Activated CD4-positive, alpha-beta memory T cell treated with anti-CD3 and anti-CD28 coated beads, Interleukin-2, amount 10 ng/mL, durations not matched to agents 7 days and 5 days (primary cell): ENCODE data around the gene IGF2R. TPM values are rescaled to one million over a fixed set of nuclear protein-coding genes. Genes with fewer than 3 reads are reported as not detected.
"Not testable (repeated sequence)": the region's sequence is repeated elsewhere in the genome, so short reads cannot be mapped to it uniquely, and the experiment has no call there.

Source experiments
- CTCF ChIA-PET: fragments of 350-600 bp; sonication (Branson Sonifier 250); formaldehyde crosslinking; loops from one replicate; lab custom pipeline; 2021; ENCODE audit warnings: antibody characterized with exemption, inconsistent platforms; lab: Charles Lee
- POLR2A ChIA-PET: fragments of 350-600 bp; sonication (Branson Sonifier 250); formaldehyde crosslinking; loops from one replicate; lab custom pipeline; 2021; ENCODE audit warnings: antibody characterized with exemption; lab: Charles Lee
- DNase-seq: peaks from one replicate; pipeline ENCODE4 v3.0.0-alpha.2; 2020
- H3K27ac Mint-ChIP-seq: one replicate; pipeline ENCODE4 v1.8.0; 2021; ENCODE audit warnings: mild to moderate bottlenecking, mixed read lengths
- H3K27me3 Mint-ChIP-seq: one replicate; pipeline ENCODE4 v1.8.0; 2021; ENCODE audit warnings: mixed read lengths
- H3K36me3 Mint-ChIP-seq: one replicate; pipeline ENCODE4 v1.8.0; 2021; ENCODE audit warnings: low read depth, mixed read lengths
- H3K4me1 Mint-ChIP-seq: one replicate; pipeline ENCODE4 v1.8.0; 2021; ENCODE audit warnings: mixed read lengths
- H3K4me3 Mint-ChIP-seq: one replicate; pipeline ENCODE4 v1.8.0; 2021; ENCODE audit warnings: mild to moderate bottlenecking, mixed read lengths
- H3K9me3 Mint-ChIP-seq: one replicate; pipeline ENCODE4 v1.8.0; 2021; ENCODE audit warnings: mixed read lengths
- total RNA-seq, 2 experiments: library from RNA; stranded (reverse); gene quantifications; one replicate each; pipeline ENCODE4 v1.2.3, GENCODE V29; 2021

The IGF2R gene
- total RNA-seq, 2 experiments from 2014 or later: 66.9 to 70.9 TPM

DNA sequence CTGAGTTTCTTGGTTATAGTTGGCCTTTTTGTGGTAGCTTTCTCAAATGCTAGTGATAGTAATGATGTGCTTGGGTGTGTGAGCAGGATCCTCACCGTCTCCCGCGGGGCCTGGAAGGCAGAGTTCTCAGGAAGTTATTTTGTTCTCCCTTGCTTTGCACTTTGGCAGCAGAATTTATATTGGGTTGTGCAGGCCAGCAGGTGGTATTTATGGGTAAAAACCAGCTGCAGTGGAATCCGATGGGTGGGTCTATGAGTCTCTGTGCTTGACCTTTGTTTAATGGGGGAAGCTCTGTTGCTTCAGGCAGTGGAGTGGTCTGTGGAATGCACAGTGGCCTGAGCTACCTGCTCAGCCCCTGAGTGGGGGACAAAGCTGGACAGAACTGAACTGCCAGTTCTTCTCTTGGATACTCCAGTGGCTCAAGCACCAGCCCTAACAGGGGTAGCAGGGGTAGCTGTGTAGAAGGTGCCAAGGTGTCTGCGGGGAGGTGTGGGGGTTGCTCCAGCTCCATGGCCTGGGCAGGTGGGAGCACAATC lies 27.3 kb downstream of the IGF2R start:
- Mint-ChIP-seq H3K4me1 (peaks cover 31% of the 10 kb centered on the region), H3K4me3 (no peak overlapping the region), H3K36me3 (peaks cover 87% of the 10 kb centered on the region), H3K27me3 (no peaks in the 10 kb centered on the region), H3K9me3 (peaks cover 18% of the 10 kb centered on the region), H3K27ac (no peak overlapping the region)
- no peak for DNase-seq
- ChIA-PET CTCF (no interaction called here), POLR2A (no interaction called here)

DNA sequence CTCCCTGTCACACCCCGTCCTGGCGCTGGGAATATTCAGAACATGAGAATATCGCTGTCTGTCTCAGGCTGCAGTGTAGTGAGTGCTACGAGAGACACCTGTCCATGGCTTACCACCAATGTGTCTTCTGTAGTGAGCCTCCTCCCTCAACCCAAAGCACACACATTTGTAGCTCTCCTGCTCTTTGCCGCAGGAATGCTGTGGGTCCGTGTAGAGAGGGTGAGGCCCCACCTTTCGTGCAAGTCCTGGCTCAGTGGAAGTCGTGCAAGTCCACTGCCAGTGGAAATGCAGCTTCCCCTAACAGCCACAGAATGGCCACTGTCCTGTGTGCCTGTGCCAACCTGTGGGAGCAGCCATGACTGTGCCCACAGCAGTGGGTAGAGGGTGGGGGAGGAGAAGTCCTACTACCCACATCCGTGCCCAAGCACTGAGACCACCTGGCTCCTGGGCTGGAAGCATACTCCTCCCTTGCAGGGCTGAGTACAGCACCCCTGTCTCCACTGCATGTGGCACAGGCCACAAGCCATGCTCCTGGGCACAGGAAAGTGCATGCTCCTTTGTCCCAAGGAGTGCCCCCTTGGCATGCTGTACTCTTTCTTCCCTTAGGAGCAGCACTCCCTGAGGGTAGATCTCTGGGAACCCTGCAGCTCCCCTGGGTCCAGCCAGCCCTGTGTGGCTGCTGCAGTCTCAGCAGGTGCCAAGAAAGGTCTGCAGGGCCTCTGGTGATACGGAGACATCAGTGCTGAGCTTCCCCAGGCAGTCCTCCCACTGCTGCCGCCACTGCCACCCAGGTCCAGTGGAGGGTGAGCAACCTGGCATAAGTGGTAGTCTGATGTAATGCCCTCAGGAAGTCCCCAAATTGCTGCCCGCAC lies 28.0 kb downstream of the IGF2R start:
- DNase-seq: no peak
- Mint-ChIP-seq H3K27ac (no peak overlapping the region), H3K4me1 (peaks cover 31% of the 10 kb centered on the region), H3K4me3 (no peak overlapping the region), H3K36me3 (peaks cover 81% of the 10 kb centered on the region), H3K27me3 (no peaks in the 10 kb centered on the region), H3K9me3 (peaks cover 18% of the 10 kb centered on the region)
- POLR2A ChIA-PET: no interaction called here
- CTCF ChIA-PET: no interaction called here

DNA sequence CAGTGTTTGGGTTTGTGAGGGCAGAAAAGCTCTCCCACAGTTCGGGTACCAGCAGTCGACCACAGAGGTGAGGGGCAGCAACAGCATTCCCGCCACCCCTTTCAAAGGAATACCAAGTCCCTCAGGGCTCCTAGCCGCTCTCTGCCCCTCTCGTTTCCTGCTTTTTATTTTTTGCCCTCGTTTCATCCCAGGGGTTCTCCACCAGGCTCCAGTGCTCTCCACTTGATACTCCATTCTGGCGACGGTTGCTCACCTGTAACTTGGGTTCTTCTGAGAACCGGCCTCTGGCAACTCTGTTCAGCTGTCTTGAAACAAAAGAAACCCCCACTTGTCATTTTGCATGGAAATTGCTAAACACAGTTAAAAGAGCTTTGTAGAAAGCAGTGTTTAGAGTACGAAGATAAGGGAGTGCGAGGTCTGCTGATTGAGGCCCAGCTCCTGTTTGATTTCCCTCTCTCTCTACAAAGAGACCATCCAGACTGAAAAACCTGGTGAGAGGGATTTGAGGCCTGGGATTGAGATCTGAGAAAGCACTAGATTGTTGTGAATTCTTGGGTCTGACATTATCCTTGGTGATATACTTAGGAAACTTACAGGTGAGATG lies 28.7 kb downstream of the IGF2R start:
- Mint-ChIP-seq H3K27ac (no peak overlapping the region), H3K4me1 (peaks cover 30% of the 10 kb centered on the region), H3K36me3 (peaks cover 74% of the 10 kb centered on the region), H3K9me3 (peaks cover 18% of the 10 kb centered on the region), H3K4me3 (no peak overlapping the region), H3K27me3 (no peaks in the 10 kb centered on the region)
- ChIA-PET POLR2A (interaction anchor here (0.6 kb wide), 1 partner anchor 15 kb away, joined by 3 read pairs; no protein-coding TSS in a partner anchor), CTCF (no interaction called here)
- no peak for DNase-seq

DNA sequence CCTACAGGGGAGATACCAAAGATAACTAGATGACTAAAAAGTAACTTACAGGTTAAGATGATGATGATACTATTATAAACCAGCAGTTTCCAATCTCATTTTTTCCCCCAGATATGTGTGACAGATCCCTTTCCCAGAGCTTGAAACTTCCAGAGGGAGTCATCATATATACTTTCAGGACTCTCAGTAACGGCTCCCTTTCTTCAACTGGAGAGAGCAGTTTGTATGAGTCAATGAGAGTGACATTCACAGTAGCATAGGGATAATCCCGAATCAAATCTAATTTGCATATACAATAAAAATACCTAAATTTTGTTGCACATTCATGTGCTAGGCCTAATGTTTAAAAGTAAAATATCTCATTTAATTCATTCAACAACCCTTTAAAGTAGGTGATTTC lies 29.7 kb downstream of the IGF2R start:
- POLR2A ChIA-PET: no interaction called here
- Mint-ChIP-seq H3K4me1 (peaks cover 22% of the 10 kb centered on the region), H3K9me3 (peaks cover 18% of the 10 kb centered on the region), H3K36me3 (peaks cover 65% of the 10 kb centered on the region), H3K4me3 (no peak overlapping the region), H3K27ac (no peak overlapping the region), H3K27me3 (no peaks in the 10 kb centered on the region)
- CTCF ChIA-PET: no interaction called here
- DNase-seq: no peak

DNA sequence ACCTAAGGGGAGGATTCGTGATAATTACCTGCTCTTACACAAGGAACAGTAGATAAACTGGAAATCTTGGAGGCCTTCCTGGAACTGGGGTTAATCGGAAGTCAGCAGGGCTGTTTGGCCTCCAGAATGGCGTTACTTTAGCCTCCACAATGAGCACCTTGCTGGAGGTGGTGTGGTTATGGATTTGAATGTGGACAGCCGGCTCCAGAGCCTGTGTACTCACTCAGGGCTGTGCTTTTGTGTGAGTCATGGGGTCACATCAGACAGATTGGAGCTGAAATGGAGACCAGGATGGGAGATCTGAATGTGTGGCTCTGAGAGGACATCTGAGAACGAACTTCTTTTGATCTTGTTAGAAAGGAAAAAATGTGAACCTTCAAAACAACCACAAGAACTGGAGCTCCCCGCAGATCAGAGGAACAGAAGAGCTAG lies 30.4 kb downstream of the IGF2R start:
- Mint-ChIP-seq H3K27ac (no peak overlapping the region), H3K4me3 (no peak overlapping the region), H3K4me1 (peaks cover 22% of the 10 kb centered on the region), H3K27me3 (no peaks in the 10 kb centered on the region), H3K36me3 (peaks cover 65% of the 10 kb centered on the region), H3K9me3 (peaks cover 22% of the 10 kb centered on the region)
- ChIA-PET POLR2A (no interaction called here), CTCF (no interaction called here)
- no peak for DNase-seq

DNA sequence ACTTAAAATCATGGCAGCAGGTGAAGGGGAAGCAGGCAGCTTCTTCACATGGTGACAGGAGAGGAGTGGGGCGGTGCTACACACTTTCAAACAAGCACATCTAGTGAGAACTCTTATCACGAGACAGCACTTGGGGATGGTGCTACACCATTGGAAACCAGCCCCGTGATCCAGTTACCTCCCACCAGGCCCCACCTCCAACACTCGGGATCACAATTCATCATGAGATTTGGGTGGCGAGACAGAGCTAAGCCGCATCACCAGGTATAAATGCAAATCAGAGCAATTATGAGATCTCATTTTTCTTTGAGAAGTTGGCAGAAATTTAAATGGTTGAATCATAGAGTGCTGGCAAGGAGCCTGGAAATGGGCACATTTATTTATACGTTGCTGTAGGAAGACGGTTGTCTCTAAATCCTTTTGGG lies 31.4 kb downstream of the IGF2R start:
- CTCF ChIA-PET: no interaction called here
- Mint-ChIP-seq H3K27ac (no peak overlapping the region), H3K36me3 (peaks cover 62% of the 10 kb centered on the region), H3K9me3 (peaks cover 18% of the 10 kb centered on the region), H3K27me3 (no peaks in the 10 kb centered on the region), H3K4me3 (no peak overlapping the region), H3K4me1 (peaks cover 22% of the 10 kb centered on the region)
- DNase-seq: no peak
- POLR2A ChIA-PET: no interaction called here

DNA sequence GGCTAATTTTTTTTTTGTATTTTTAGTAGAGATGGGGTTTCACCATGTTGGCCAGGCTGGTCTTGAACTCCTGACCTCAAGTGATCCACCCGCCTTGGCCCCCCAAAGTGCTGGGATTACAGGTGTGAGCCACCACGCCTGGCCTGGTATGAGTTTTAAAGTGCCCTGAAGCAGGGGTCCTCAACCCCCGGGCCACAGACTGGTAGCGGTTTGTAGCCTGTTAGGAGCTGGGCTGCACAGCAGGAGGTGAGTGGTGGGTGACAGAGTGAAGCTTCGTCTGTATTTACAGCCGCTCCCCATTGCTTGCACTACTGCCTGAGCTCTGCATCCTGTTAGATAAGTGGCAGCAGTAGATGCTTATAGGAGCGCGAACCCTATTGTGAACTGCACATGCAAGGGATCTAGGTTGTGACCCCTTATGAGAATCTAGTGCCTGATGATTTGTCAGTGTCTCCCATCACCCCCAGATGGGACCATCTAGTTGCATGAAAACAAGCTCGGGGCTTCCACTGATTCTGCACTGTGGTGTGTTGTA lies 32.1 kb downstream of the IGF2R start:
- DNase-seq, CTCF ChIA-PET, H3K4me3 Mint-ChIP-seq, H3K27ac Mint-ChIP-seq, H3K27me3 Mint-ChIP-seq, POLR2A ChIA-PET: not testable (repeated sequence)
- H3K36me3 Mint-ChIP-seq: peaks cover 57% of the 10 kb centered on the region
- H3K4me1 Mint-ChIP-seq: peaks cover 22% of the 10 kb centered on the region
- H3K9me3 Mint-ChIP-seq: peaks cover 18% of the 10 kb centered on the region

DNA sequence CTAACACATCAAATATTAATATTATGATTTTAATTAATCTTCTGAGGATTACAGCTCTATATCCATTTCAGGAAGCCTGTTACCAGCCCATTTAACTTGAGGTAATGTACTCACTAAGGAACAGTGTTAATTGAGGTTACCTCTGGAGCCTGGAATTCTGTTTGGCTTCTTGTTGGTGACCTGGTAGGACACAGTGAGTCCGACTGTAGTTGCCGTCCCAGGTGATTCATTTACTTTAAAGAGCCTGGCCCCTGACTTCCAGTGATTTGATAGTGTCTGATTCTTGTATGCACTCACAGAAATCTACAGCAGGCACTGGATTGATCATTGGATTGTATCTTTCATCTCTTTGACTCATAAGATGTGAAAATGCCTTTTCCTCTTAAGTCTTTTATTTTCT lies 34.0 kb downstream of the IGF2R start:
- Mint-ChIP-seq H3K27me3 (no peaks in the 10 kb centered on the region), H3K36me3 (peaks cover 45% of the 10 kb centered on the region), H3K27ac (no peak overlapping the region), H3K9me3 (peaks cover 20% of the 10 kb centered on the region), H3K4me1 (peaks cover 28% of the 10 kb centered on the region), H3K4me3 (no peak overlapping the region)
- POLR2A ChIA-PET: no interaction called here
- CTCF ChIA-PET: no interaction called here
- DNase-seq: no peak

DNA sequence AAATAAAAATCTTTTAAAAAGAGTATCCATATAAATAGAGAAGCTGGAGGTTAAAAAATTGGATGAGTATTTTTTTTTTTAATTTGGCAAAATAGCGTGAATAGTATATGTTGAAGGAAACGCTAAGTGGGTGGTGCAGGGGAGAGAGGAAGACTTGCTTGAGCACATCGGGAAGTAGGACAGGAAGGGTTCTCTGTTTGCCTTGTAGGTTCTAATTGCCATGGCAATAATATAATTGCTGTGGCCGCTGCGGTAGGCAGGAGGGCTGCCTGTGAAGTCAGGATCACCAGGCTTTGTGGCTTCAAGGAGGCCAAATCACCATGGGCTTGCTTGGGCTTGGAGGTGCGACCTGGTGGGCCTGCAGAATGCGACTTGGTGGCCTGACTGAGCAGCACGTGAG lies 35.1 kb downstream of the IGF2R start:
- Mint-ChIP-seq H3K27ac (no peak overlapping the region), H3K36me3 (peaks cover 42% of the 10 kb centered on the region), H3K4me1 (peaks cover 26% of the 10 kb centered on the region), H3K27me3 (no peaks in the 10 kb centered on the region), H3K4me3 (no peak overlapping the region), H3K9me3 (peaks cover 15% of the 10 kb centered on the region)
- CTCF ChIA-PET: no interaction called here
- no peak for DNase-seq
- POLR2A ChIA-PET: no interaction called here

DNA sequence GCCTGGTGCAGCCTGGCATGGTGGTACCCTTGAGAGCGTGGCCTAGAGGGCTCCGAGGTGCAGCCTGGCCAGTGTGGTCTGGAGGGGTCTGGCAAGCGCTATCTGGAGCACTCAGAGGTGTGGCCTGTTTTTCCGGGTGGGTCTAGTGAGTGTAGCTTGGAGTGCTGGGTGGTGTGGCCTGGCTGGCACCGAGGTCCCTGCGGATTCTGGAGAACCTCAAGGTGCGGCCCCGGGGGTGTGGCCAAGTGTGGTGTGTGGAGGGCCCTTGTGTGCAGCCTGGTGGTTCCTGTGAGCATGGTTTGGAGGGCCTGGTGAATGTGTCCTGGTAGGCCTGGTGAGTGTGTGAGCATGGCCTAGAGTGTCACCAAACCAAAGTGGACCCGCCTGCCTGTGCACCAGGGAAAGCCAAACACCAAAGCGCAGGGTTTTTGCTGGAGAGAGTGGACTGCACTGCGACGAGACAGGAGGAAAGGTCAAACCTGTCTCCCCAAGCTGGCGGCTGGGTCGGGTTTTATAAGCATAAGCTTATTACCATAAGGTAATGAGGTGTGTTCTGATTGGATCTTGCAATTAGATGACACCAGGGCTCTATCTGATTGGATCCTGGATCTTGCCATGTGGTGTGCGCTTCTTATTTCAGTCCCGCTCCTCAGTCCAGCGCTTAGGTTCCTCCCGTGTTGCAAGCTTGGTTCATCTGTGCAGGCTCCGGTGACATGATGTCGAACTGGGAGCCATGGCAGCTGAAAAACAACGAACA lies 35.7 kb downstream of the IGF2R start:
- CTCF ChIA-PET: no interaction called here
- DNase-seq: no peak
- no peak overlapping the region for H3K4me3 Mint-ChIP-seq
- no peaks in the 10 kb centered on the region for H3K27me3 Mint-ChIP-seq
- H3K36me3 Mint-ChIP-seq: peaks cover 41% of the 10 kb centered on the region
- POLR2A ChIA-PET: no interaction called here
- H3K4me1 Mint-ChIP-seq: peaks cover 21% of the 10 kb centered on the region
- peaks cover 13% of the 10 kb centered on the region for H3K9me3 Mint-ChIP-seq
- H3K27ac Mint-ChIP-seq: no peak overlapping the region

DNA sequence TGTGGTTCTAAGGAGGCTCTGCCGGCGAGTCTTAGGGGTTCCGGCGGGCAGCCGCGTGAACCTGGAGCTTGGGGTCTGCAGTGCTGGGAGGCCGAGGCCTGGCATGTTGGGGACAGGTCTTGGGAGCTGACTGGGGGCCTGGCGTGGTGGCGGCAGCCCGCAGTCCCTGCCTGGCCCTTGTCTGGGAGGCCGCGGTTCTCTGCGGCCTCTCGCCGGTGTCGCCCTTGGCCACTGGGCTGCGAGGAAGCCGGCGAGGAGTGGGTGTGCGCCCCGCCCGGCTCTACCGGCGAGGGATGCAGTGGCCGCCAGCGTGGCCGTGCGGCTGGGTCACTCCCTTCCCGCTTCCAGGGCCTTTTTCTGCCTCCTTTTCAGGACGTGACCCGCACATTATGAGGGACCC lies 36.3 kb downstream of the IGF2R start:
- POLR2A ChIA-PET: no interaction called here

DNA sequence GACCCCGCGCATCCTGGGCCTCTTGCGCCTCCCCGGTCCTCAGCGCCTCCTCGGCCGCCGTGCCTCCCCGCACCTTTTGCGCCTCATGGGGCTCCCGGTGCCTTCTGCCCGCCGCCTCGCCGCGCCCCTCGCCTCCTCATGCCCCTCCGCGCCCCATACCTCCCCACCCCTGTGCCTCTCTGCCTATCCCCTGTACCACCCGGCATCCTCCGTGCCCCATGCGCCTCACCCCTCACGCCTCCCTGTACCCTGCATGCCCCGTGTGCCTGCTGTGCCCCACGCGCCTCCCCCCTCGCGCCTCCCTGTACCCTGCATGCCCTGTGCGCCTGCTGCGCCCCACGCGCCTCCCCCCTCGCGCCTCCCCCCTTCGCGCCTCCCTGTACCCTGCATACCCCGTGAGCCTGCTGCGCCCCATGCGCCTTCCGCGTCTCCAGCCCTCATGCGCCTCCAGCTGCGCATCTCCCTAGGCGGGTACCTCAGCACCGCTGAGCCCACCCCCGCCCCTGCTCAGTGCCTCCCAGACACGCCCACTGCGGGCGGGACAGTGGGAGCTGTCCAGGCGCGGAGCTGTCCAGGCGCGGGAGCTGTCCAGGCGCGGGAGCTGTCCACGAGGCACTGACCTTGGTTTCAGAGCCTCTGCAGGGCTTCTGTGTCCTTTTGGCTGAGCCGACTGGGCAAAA lies 37.1 kb downstream of the IGF2R start:
- Mint-ChIP-seq H3K27me3 (no peaks in the 10 kb centered on the region), H3K4me1 (peaks cover 18% of the 10 kb centered on the region), H3K9me3 (peaks cover 7% of the 10 kb centered on the region), H3K4me3 (no peak overlapping the region), H3K36me3 (peaks cover 43% of the 10 kb centered on the region), H3K27ac (no peak overlapping the region)
- DNase-seq: no peak
- ChIA-PET POLR2A (no interaction called here), CTCF (interaction anchor here (0.7 kb wide), 1 partner anchor 94 kb away, joined by 3 read pairs; no protein-coding TSS in a partner anchor)

More for the DNA sequence above, 36.3 kb downstream of the IGF2R start:
- CTCF ChIA-PET: no interaction called here
- Mint-ChIP-seq H3K9me3 (peaks cover 10% of the 10 kb centered on the region), H3K27me3 (no peaks in the 10 kb centered on the region), H3K36me3 (peaks cover 39% of the 10 kb centered on the region), H3K4me1 (peaks cover 20% of the 10 kb centered on the region), H3K4me3 (no peak overlapping the region), H3K27ac (no peak overlapping the region)
- DNase-seq: no peak
